Stimulated activated naive CD4-positive, alpha-beta T cell (primary cell): Measurements from ENCODE around the gene NLGN1.
"Not testable (repeated sequence)": the region's sequence is repeated elsewhere in the genome, so short reads cannot be mapped to it uniquely, and the experiment has no call there.

Experiments used
- DNase-seq, 6 experiments: peaks; one replicate each; lab custom pipeline; 2025; lab: John Stamatoyannopoulos, UW

The NLGN1 gene

GRCh38 chr3:173430576-173430975, 33.0 kb downstream of the NLGN1 start:
- DNase-seq = no peak

- no peak for DNase-seq
Measured at GRCh38 chr3:173439004-173439403, 41.5 kb downstream of the NLGN1 start.

GRCh38 chr3:173440514-173440913, 43.0 kb downstream of the NLGN1 start:
- no peak for DNase-seq

- DNase-seq = not testable (repeated sequence)
Measured at GRCh38 chr3:173451561-173451960, 54.0 kb downstream of the NLGN1 start.

GRCh38 chr3:173463250-173463649, 65.7 kb downstream of the NLGN1 start:
- DNase-seq = no peak

- no peak for DNase-seq
Measured at GRCh38 chr3:173465112-173465511, 67.6 kb downstream of the NLGN1 start.

GRCh38 chr3:173465898-173466678, 68.5 kb downstream of the NLGN1 start:
- DNase-seq = no peak

- no peak for DNase-seq
Measured at GRCh38 chr3:173467501-173467900, 70.0 kb downstream of the NLGN1 start.

- no peak for DNase-seq
Measured at GRCh38 chr3:173473237-173473636, 75.7 kb downstream of the NLGN1 start.

GRCh38 chr3:173479301-173479700, 81.8 kb downstream of the NLGN1 start:
- no peak for DNase-seq

GRCh38 chr3:173501931-173502489, 104.5 kb downstream of the NLGN1 start:
- DNase-seq = no peak

GRCh38 chr3:173502983-173503568, 105.5 kb downstream of the NLGN1 start:
- no peak for DNase-seq

- DNase-seq = no peak
Measured at GRCh38 chr3:173510565-173510964, 113.0 kb downstream of the NLGN1 start.

- DNase-seq = no peak
Measured at GRCh38 chr3:173513123-173513522, 115.6 kb downstream of the NLGN1 start.

- no peak for DNase-seq
Measured at GRCh38 chr3:173529062-173529711, 131.6 kb downstream of the NLGN1 start.

- peak in 1 of 6 experiments; percentile 0 for DNase-seq
Measured at GRCh38 chr3:173531602-173532001, 134.1 kb downstream of the NLGN1 start.

GRCh38 chr3:173538410-173538809, 140.9 kb downstream of the NLGN1 start:
- no peak for DNase-seq

GRCh38 chr3:173545590-173545989, 148.0 kb downstream of the NLGN1 start:
- not testable (repeated sequence) for DNase-seq

- DNase-seq = no peak
Measured at GRCh38 chr3:173547070-173547469, 149.5 kb downstream of the NLGN1 start.

GRCh38 chr3:173548261-173548660, 150.7 kb downstream of the NLGN1 start:
- DNase-seq = no peak

- no peak for DNase-seq
Measured at GRCh38 chr3:173552526-173552925, 155.0 kb downstream of the NLGN1 start.

GRCh38 chr3:173553635-173554280, 156.2 kb downstream of the NLGN1 start:
- no peak for DNase-seq
